Measurements from ENCODE around the gene CNOT6L. TPM values are rescaled to one million over a fixed set of nuclear protein-coding genes. Genes with fewer than 3 reads are reported as not detected.
"Not testable (repeated sequence)": the region's sequence is repeated elsewhere in the genome, so short reads cannot be mapped to it uniquely, and the experiment has no call there.

CNOT6L gene
- total RNA-seq, 4 donors from 2014 or later = 17.4 to 25.3 (median 21.7) TPM

GRCh38 chr4:77721073-77721472, 98.1 kb downstream of the CNOT6L start:
- Histone ChIP-seq H3K4me3 (no peak overlapping the region), H3K36me3 (peaks cover 3 to 54% (median 30%) of the 10 kb centered on the region in 4 donors), H3K27me3 (no peaks in the 10 kb centered on the region), H3K4me1 (no peaks in the 10 kb centered on the region), H3K9me3 (no peaks in the 10 kb centered on the region), H3K27ac (replicated peaks in 1 of 4) (no peak overlapping the region)
- DNase-seq (ENCODE audit: extremely low spot score) = no peak
- TF ChIP-seq POLR2A (IDR thresholded peaks at IDR 0.05; ENCODE audit: low read depth) (no peak), CTCF (IDR thresholded peaks at IDR 0.05) (no peak), EP300 (IDR thresholded peaks at IDR 0.05) (no peak), POLR2AphosphoS5 (IDR thresholded peaks at IDR 0.05) (no peak)
- intact Hi-C loops (cut with DNase I) = no loop called here

- peaks cover 0 to 33% (median 15%) of the 10 kb centered on the region in 4 donors for H3K36me3 ChIP-seq
- H3K4me1 ChIP-seq; H3K27me3 ChIP-seq; intact Hi-C loops (cut with DNase I); DNase-seq (ENCODE audit: extremely low spot score); H3K4me3 ChIP-seq; H3K27ac ChIP-seq (replicated peaks in 1 of 4); H3K9me3 ChIP-seq: not testable (repeated sequence)
- 78% methylated on average over 3 of the region's 3 CpGs for WGBS
Observed at GRCh38 chr4:77718500-77718899, 100.7 kb downstream of the CNOT6L start.

- no peak overlapping the region for H3K4me3 ChIP-seq
- no peak overlapping the region for H3K27ac ChIP-seq (replicated peaks in 1 of 4)
- intact Hi-C loops (cut with DNase I) = no loop called here
- peaks cover 0 to 16% (median 6%) of the 10 kb centered on the region in 4 donors for H3K36me3 ChIP-seq
- no peak for DNase-seq (ENCODE audit: extremely low spot score)
- 91% methylated on average over 3 of the region's 3 CpGs for WGBS
- H3K4me1 ChIP-seq = peaks cover 0 to 3% (median 0%) of the 10 kb centered on the region in 4 donors
- H3K27me3 ChIP-seq = no peaks in the 10 kb centered on the region
- TF ChIP-seq EP300 (IDR thresholded peaks at IDR 0.05) = no peak
- no peak for TF ChIP-seq CTCF (IDR thresholded peaks at IDR 0.05)
- no peak for TF ChIP-seq POLR2AphosphoS5 (IDR thresholded peaks at IDR 0.05)
- no peak for TF ChIP-seq POLR2A (IDR thresholded peaks at IDR 0.05; ENCODE audit: low read depth)
- no peaks in the 10 kb centered on the region for H3K9me3 ChIP-seq
Observed at GRCh38 chr4:77715414-77716290, 103.5 kb downstream of the CNOT6L start.

GRCh38 chr4:77714514-77714913, 104.7 kb downstream of the CNOT6L start:
- H3K4me1 ChIP-seq = peaks cover 0 to 3% (median 0%) of the 10 kb centered on the region in 4 donors
- no peak for TF ChIP-seq POLR2AphosphoS5 (IDR thresholded peaks at IDR 0.05)
- intact Hi-C loops (cut with DNase I) = no loop called here
- H3K4me3 ChIP-seq = no peak overlapping the region
- H3K27ac ChIP-seq (replicated peaks in 1 of 4) = no peak overlapping the region
- H3K9me3 ChIP-seq = no peaks in the 10 kb centered on the region
- 57% methylated on average over 2 of the region's 2 CpGs for WGBS
- H3K36me3 ChIP-seq = peaks cover 0 to 5% (median 2%) of the 10 kb centered on the region in 4 donors
- H3K27me3 ChIP-seq = no peaks in the 10 kb centered on the region
- DNase-seq (ENCODE audit: extremely low spot score) = no peak

GRCh38 chr4:77713884-77714283, 105.3 kb downstream of the CNOT6L start:
- Histone ChIP-seq H3K27me3 (no peaks in the 10 kb centered on the region), H3K27ac (replicated peaks in 1 of 4) (no peak overlapping the region), H3K4me1 (peaks cover 0 to 3% (median 0%) of the 10 kb centered on the region in 4 donors), H3K9me3 (no peaks in the 10 kb centered on the region), H3K4me3 (no peak overlapping the region), H3K36me3 (no peaks in the 10 kb centered on the region)
- no peak for DNase-seq (ENCODE audit: extremely low spot score)
- intact Hi-C loops (cut with DNase I) = no loop called here
- no peak for TF ChIP-seq POLR2A (IDR thresholded peaks at IDR 0.05; ENCODE audit: low read depth)
- TF ChIP-seq CTCF (IDR thresholded peaks at IDR 0.05) = no peak
- no peak for TF ChIP-seq POLR2AphosphoS5 (IDR thresholded peaks at IDR 0.05)
- no peak for TF ChIP-seq EP300 (IDR thresholded peaks at IDR 0.05)
- 85% methylated on average over 1 of the region's 1 CpG for WGBS

Measured in esophagus muscularis mucosa (tissue), 4 donors.